HG03103 (cell line): Measurements from ENCODE around the gene NT5M.
"Not testable (repeated sequence)": the region's sequence is repeated elsewhere in the genome, so short reads cannot be mapped to it uniquely, and the experiment has no call there.

Source experiments
- ATAC-seq: cut with Tn5 transposase; IDR thresholded peaks from one replicate; pipeline ENCODE4 v1.9.1; 2021; ENCODE audit warnings: low read depth; ENCODE audit not compliant: unreplicated experiment

NT5M gene

DNA sequence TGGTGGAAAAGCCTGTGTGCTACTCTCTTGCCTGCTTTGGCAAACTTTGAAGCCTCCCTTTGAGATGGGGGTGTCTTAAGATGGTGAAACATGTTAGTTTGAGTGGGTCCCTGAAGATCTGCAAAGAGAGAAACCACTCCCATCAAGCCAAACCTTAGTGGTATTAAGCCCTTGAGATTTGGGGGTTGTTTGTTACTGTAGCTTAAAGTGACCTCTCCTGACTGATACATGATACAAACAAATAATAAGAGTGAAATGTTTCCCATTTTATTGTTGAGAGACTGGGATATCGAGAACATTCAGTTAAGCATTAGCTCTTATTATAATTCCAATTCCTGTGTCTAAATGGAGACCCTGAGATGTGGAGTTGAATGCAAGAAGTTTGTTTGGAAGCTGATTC is 63.1 kb downstream of the NT5M start:
- ATAC-seq, result no peak

DNA sequence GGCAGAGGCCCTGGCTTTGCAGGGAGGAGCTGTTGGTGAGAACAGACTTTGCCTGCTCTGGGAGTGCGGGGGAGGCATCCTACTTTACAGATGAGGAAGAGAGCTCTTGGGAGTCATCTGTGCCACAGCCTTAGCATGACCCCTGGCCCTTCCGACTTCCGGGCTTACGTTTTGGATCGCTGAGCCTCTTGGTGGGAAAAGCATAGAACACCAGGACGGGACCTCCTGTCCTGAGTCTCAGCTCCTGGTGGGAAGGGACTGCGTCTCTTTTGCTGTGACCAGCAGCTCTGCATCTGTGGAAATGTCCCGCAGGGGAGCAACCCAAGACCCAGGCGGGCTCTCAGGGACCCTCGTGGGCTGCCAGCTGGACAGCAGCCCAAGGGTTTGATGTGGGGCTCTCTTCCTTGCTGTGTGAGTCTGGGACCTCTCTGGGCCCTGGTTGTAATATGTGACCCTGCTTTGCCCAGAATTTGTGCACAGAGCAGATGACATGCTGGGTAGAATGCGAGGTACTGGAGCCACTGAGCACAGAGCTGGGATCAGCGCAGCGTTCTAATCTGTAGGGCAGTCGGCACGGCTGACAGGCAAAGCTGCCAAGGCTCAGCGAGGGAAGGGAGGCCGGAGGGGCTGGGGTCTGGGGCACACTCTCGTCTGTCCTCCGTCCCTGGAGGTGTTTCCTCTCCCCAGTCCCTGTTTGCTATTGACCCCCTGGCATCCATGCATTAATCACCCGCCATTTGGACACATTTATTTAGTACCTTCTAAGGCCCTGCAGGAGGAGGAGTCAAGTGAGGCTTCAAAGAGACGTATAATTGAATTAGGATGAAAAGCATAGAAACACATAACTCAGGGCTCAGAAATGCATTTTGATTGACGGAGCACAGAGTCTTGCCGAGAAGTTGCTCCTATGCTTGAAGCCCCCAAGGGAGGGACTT is 64.0 kb downstream of the NT5M start:
- ATAC-seq, result no peak

DNA sequence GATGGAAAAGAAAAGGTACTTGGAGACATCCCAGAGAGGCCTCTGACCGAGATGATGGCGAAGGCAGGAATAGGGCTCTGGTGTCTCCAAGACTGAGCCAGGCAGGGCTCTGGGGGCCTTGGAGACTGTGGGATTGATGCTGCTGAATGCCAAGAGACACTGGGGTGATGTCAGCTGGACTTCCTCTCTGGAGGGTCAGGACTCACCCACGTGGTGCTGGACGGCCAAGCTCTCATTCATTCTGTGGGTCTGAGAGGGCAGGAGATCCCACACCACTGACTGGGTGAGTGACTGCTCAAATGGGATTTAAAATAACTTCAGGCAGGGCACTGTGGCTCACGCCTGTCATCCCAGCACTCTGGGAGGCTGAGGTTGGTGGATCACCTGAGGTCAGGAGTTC is 64.8 kb downstream of the NT5M start:
- no peak for ATAC-seq

DNA sequence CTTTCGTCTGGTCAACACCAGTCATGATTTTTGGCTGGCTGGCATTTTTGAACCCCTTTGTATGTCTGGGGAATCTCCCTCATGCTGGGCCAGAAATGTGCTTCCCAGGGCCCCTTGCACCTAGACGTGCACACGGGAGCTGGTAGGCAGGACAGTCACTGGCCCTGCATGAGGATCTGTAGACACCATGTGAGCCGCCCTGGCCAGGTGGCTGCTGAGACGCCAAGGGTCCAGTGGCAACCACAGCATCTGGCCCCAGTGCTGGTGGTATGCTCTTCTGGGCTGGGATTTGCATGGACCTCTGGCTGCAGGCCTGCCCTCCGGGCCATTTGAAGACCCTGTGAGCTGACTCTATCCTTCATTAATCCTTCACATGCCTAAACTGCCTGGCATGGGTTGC is 67.5 kb downstream of the NT5M start:
- no peak for ATAC-seq

DNA sequence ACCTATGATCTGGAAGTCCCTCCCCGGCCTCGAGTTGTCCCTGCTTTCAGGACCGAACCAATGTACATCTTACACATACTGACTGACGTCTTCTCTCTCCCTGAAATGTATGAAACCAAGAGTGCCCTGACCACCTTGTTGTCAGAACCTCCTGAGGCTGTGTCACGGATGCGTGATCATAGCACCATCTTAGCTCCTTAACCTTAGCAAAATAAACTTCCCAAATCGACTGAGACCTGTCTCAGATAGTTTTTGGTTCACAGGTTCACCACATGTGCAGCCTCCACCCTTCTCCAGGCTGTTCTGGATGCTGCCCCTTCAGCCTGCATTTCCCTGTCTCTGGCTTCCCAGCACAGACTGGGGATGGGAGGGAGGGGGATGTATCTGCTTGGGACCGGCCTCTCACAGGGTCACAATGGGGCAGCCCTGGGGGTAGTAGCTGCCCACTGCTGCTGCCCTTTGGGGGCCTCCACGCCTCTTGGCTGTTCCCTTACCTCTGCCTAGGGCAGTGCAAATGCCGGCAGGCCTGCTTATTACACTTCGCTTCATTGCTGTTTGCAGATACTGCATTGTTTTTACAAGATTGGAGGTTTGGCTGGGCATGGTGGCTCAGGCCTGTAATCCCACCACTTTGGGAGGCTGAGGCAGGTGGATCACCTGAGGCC is 69.8 kb downstream of the NT5M start:
- ATAC-seq, result no peak

DNA sequence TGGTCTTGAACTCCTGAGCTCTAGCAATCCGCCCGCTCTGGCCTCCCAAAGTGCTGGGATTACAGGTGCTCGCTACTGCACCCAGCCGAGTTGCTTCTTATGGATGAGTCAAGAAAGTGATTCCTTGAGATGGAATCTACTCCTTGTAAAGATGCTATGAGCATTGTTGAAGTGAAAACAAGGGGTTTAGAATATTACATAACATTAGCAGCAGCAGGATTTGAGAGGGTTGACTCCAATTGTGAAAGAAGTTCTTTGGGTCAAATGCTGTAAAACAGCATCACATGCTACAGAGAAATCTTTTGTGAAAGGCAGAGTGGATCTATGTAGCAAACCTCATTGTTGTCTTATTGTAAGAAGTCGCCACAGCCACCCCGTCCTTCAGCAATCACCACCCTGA is 72.7 kb downstream of the NT5M start:
- no peak for ATAC-seq

DNA sequence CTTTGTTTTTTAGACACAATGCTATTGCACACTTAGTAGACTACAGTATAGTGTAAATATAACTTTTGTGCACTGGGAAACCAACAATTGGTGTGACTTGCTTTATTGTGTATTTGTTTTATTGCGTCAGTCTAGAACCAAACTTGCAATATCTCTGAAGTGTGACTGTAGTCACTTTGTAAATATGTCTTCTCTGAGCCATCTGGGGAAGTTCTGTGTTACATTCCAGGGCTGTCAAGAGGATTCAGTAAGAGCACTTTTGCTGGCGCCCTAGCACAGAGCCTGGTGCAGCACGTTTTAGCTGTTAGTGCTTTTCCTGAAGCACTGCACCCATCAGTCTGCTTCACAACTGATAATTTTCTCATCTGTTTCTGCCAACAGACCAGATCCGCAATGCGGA is 73.2 kb downstream of the NT5M start:
- no peak for ATAC-seq

DNA sequence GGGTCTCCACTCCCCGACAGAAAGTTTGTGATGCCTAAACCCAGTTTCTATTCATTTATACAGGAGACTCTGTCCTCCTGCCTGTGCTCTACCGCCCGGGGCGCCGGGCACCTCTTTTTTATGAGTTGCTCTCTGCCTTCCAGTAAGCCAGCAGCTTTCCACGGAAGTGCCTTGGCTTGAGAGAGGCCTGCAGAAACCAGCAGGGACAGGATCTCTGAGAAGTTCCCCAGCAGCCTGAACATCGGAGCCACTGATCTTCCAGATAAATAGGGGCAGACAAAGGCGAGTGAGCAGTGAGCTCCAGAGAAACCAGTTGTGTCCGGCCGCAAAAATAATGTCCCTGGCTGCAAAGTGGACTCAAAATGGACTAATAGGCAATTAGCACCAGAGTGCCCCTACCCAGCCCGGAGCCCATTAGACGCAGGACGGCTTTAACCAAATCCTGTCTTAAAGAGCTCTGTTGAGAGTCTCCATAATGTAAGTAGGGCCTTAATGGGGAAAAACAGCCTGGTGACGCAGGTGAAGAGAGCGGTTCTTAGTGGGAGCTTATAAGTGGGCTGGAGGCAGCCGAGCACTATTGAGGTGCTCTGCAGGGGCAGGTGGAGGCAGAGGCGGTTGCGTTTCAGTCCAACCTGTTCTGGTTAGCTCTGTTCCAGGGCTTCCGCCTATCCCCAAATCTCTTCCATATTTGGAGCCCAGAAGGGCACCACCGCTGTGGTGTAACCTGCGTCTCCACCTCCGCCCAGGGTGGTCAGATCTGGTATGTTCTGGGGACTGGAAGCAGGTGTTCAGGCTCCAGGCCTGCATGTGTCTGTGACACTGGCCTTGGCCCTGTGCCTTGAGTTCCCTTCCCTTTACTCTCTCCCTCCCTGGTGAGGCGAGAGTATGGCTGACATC is 74.1 kb downstream of the NT5M start:
- no peak for ATAC-seq

DNA sequence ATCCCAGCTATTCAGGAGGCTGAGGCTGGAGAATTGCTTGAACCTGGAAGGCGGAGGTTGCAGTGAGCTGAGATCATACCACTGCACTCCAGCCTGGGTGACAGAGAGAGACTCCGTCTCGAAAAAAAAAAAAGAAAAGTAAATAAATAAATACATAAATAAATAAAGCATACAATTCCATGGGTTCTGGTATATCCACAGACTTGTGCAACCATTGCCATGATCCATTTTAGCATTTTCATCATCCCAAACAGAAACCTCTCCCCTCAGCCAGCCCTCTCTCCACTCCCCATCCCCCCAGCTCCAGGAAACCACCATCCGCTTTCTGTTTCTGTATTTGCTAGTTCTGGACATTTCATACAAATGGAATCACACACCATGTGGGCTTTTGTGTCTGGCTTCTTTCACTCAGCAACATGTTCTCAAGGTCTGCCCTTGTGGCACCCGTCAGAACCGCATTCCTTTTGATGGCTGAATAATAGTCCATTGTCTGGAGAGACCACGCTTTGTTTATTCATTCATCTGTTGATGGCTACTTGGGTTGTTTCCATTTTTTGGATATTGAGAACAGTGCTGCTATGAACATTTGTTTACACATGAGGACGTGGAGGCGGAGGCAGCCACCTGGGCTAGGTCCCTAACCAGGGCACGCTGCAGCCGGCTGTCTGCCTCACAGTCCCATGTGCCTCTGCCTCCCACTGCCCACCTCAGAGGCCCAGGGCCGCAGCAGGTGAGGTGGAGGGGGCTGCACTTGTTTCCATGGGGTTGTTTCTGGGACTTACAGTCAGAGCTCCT is 76.2 kb downstream of the NT5M start:
- ATAC-seq, result no peak

DNA sequence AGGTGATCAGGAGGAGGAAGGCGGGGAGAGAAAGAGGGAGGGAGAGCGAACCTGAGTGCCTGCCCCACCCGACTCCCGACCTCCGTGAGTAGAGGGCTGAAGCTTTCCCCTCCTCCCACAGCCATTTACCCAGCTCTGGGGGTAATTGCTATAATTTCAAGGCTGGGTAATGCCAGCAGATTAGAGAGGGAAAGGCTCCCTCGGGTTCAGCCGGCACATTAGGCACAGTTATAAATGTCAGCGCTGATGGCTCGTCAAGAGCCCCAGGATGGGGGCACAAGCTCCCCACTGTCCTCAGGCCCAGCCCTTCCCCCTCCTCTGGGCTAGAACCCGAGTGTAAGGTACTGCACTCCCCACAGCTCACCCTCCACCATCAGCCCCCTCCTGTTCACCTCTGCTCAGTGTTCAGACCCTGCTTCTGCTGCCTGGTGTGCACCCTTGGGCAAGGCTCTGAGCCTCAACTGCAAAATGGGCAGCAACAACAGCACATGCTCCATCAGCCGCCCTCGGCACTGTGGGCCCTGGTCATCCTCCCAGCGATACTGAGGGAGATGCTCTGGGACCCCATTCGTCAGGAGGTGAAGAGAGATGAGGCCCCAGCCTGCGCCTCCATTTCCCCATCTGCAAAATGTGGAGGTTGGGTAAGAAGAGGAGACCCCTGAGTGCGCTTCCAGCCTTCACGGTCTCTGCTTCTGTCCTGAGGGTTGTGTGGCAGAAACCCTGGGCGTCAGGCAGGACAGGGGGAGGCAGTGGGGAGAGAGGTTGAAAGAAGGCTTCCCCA is 77.2 kb downstream of the NT5M start:
- ATAC-seq, result no peak

DNA sequence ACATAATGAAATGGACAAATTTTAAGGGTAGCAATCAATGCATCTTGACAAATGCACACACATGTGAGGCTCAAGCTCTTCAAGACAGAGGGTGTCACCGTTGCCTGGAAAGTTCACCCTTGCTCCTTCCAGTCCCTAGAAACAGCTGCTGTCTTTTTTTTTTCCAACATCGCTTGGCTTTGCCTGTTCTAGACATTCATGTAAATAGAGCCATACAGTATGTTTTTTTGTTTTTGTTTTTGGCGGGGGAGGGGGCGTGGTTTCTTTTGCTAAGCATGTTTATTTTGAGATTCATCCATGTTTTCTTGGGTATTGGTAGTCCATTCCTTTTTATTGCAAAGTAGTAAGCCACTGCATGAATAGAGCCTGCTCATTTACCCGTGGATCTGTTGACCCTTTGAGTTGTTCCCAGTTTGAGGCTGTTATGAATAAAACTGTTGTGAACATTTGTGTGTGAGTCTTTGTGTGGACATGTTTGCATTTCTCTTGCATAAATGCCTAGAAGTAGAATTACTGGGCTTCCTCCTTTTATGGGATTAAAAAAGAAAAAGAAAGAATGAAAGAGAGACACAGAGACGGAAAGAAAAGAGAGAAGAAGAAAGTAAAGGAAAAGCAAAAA is 78.4 kb downstream of the NT5M start:
- ATAC-seq, result no peak

DNA sequence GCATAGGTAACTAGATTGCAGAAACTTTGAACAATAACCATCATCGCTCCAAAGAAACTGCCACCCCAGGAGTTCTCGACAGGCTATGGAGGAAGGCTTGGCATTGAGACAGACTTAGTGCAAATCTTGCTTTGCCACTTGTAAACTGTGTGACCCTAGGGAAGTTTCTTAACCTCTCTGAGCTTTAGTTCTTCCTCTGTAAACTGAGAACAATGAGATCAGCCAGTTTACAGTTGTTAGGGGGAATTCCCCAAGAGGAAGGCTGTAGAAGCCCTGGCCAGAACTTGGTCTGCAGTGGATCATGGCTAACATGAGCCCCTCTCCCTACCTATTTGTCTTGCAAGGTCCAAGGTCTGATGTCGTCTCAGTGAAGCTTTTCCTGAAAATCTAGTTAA is 78.9 kb downstream of the NT5M start:
- no peak for ATAC-seq

DNA sequence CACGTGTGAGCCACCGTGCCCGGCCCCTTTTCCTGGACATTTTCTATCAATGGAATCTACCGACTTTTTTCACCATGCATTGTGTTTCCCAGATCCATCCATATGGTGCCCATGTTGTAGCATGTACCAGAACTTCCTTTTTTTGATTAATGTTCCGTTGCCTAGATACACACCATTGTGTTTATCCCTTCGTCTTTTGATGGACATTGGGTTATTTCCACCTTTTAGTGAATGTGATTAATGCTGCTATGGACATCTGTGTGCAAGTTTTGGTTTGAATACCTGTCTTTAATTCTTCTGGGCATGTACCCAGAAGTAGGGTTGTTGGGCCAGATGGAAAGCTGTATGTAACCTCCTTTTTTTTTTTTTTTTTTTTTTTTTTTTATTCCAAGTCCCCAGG is 79.8 kb downstream of the NT5M start:
- ATAC-seq, result no peak

DNA sequence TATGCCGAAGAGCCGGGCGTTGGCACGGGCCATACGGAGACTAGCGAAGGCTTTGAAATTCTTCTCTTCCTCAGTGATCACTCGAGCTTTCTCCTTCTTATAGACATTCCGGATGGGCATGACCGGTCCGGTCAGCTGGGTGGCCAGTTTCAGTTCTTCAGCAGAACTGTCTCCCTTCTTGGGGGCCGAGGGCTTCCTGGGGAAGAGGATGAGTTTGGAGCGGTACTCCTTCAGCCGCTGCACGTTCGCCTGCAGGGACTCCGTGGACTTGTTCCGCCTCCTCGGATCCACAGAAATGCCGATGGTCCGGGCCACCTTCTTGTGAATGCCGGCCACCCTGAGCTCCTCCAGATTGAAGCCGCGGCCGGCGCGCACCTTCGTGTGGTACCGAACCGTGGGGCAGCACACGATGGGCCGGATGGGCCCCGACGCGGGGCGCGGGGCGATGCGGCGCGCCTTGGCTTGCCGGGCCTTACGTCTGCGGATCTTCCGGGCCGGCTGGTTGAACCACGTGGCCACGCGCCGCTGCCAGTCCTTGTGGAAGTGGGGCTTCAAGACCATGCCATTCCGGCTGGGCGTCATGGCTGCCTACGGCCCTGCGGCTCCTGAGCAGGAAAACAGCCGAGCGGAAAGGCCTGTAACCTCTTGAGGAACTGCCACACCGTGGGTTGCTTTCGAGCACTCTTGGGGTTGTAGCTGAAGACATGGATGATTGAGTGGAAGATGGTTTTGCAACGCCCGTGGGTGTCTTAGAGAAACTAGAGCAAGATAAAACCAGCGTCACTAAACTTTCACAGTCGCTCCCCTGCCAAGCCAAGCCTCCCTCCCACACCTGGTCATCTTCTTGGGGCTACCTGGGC is 80.5 kb downstream of the NT5M start:
- not testable (repeated sequence) for ATAC-seq

DNA sequence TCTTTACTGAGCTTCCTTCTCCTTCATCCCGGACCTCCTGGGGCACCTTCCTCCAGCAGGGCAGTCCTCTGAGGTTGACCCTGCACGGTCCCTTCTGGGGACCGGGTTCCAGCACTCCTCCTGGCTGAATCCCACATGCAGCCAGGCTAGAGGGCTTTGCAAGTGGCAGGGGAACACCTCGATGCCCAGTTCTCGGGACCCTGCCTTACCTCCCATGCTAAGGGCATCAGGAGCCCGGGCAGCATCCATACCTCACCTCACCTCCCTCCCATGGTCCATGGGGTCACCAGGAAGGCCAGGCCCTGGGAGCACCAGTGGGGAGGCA is 81.1 kb downstream of the NT5M start:
- no peak for ATAC-seq

DNA sequence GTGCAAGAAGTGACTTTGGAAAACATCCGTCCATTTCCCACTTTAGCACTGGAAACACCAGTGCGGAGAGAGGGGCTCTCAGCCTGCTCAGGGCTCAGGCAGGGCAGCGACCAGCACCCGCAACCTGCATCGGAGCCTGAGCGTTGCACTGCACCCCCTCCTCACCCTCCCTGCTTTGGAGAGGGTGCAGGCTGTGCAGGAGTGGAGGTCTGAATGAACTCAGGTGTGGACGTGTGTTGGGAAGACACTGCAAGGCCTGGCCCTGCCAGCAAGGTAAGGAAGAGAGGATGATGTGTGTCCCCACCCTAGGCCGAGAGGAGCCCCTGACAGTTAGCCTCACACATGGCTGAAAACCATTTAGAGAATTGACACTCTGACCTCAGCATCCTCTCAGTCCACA is 81.8 kb downstream of the NT5M start:
- ATAC-seq, result no peak

DNA sequence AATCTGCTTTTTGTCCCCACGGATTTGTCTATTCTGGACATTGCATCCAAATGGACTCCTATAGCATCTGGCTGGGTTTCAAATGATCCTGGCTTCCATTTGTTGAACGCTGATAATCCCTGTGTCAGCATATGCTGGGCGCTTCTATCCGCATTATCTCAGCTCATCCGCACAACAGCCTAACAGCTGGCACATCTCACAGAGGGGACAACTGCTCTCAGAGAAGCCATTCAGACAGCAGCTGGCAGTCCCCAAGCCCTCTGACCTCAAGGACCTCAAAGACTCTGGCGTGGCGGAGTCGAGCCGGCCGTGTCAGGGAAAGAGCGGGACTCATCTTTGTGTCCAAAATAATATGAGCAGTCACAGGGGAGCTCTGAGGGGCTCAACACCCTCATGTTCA is 82.3 kb downstream of the NT5M start:
- no peak for ATAC-seq

DNA sequence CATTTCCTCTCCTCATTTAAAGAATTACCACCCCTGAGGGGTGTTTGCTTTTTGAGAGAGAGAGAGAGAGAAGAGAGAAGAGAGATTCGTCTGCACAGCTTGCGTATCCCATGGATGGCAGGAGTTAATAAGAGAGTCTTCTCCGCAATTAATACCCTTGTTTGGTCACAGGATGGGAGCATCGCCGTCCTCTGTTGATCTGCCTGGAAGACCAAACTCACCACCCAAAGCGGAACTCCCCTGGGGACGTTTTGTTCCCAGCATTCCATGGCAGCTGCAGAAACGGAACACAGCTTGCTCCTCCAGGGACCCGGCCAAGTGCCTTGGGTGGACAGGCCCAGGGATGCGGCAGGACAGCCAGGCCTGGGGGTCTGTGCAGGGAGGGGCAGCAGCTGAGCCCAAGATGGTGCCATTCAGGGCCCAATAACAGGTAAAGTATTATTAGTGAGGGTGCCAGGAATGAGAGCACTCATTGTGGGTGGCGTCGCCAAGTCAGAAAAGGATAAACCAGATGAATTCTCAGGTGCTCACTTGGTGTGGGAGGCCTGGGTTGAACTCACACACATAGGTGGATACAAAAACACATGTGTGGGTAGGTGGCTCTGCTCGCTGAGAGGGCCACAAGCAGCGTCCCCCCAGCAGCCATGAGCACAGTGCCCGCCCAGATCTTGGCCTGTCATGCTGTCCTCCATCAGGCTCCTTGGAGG is 83.1 kb downstream of the NT5M start:
- ATAC-seq, result no peak
